Measurements from ENCODE around the gene CDKN1B.
"Not testable (repeated sequence)": the region's sequence is repeated elsewhere in the genome, so short reads cannot be mapped to it uniquely, and the experiment has no call there.

CDKN1B gene

DNA sequence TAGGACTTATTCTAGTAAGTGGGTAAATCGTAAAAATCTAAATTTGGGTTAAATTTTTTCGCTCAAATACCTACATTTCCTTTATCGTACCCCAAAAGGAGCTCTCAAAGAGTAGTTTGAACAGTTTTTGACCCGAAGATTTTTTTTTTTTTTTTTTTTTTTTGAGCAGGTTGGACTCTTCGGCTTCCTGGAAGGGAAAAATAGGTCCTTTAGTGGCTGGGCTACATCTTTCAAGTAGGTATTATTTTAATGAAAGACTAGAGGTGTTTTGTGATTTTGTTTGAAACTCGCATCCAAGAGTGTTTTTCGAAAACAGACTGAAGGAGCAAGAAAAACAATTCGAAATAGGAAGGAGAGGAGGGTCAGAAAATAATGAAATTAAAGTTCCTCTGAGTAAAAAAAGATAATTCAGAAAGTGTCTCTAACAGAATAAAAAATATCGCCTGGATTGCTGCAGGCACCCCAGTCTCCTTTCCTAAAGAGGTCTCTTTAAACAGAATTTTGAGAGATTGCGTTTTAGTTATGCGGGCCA lies 6.0 kb downstream of the CDKN1B start:
- H3K4me3 ChIP-seq (ENCODE audit: low read depth, low read length): peak overlapping the region; percentile 78

DNA sequence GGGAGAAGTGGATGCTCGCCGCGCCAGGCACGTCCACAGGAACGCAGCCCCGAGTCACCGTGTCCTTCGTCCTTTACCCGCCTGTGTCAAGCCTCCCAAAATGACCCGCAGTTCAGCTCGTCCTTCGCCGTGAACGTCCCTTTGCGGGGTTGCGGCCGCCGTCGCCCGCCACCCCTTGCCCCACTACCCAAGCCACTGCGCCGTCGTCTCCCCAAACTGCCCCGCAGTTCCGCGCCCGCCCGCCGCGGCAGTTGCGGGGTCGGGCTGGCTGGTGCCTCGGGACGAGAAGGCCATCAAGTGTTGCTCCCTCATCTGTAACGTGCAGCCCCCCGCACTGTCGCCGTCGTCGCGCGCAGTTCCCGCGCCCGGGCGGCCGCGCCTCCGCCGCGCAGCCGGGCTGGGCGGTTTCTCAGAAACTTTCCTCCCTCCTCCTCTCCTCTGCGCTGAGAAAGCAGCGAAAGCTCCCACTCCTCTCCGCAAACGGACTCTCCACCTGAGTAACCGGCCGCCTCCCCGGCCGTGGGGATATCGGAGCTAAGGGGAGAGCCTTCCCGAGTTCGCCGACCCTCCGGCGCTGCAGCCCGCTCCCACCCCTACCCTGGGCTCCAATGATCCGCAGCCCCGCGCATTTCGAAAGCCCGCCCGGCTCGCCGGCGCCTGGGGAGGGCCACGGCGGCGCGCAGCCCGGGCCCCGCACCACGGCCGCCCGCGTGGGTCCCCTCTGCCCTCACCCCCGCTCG lies 6.7 kb downstream of the CDKN1B start:
- H3K4me3 ChIP-seq (ENCODE audit: low read depth, low read length): peak overlapping the region; percentile 78

DNA sequence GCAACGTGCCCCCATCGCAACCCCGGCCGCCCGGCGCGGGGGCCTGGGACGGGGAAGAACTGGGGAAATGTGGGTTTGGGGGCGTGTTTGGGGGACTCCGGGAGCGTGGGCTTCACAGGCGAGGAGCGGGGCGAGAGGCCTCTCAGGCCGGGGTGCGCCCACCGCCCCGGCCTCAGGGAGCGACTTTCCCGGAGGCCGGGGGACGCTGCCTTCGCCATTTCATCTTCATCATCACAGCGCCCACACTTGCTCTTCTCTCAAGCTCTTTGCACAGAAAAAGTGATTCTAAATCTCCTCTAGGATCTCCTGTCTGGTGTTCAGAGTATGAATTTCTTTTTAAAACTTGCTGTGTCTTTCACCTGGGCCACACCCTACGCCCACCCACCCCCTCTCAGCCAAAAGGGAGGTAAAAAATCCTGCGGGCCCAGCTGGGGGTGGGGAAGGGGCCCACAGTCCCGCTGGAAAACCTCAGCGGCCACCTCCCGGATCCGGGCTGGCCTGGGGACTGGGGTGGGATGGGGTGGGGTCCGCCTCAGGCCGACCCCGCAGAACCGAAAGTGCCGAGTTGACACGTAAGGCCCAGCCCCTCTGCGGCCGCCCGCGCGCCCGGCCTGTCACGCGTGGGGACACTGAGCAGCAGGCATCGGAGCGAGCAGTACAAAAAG lies 7.4 kb downstream of the CDKN1B start:
- peak overlapping the region; percentile 78 for H3K4me3 ChIP-seq (ENCODE audit: low read depth, low read length)

DNA sequence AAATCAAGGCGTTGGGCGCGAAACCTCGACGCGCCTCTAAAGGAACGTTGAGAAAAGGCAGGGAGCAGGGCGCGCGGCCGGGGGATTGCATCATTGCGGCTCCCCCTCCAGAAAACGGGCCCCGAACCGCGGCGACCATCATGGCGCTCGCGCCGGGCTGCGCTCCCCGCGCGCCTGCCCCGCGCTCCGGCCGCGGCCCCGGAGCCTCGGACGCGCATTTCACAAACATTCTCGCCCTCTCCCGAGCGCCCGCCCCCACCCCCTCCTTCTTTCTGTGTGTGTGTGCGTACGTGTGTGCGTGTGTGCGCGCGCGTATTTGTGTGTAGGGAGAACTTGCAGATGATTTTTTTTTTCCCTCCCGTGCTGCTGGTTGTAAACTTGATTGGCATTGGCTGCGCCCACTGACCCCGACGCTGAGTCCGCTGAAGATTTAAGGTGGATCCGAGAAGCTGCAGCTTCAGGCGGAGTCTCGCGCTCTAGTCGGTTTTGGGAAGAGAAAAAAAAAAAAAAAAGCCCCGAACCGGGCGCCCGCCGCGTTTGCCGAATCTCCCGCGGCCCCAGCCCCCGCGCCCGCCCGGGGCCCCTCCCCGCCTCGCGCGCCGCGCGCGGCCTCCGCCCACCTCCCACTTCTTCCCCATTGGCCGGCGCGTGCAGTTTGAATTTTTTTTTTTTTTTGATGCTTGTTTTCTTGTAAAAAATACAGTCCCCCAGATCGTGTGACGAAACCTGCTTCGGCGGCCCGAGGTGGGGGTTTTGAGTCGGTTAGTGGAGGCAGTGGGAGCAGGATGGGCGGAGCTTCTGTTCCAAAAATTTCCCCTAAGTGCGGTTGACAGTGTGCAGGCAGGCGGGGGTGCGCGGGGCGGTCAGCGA lies 8.2 kb downstream of the CDKN1B start:
- peak overlapping the region; percentile 78 for H3K4me3 ChIP-seq (ENCODE audit: low read depth, low read length)

DNA sequence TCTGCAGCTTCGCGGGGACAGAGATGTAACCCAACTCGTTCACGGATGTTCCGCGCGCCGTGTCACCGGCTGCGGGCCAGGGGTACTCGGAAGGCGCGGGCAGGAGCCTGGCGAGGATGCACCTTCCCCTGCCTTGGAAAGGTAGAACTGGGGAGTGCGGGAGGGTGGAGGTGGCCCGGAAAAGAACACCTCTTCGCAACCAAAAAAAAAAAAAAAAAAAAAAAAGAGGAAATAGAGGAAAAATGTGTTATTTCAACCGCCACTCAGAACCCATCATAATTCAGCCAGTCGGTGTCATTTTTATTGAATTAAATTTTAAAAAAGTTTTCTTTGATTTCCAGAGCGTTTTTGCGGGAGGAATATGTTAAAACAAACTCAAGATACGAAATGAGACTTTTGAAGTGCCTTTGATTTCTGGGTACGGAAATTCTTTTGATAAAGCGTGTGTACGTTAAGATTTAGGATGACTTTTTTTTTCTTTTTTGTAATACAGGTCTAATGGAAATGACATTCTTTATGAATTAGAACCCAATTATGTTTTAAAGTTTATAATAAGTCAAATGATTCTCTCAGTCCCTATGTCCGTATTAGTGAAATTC lies 8.9 kb downstream of the CDKN1B start:
- peak overlapping the region; percentile 78 for H3K4me3 ChIP-seq (ENCODE audit: low read depth, low read length)

DNA sequence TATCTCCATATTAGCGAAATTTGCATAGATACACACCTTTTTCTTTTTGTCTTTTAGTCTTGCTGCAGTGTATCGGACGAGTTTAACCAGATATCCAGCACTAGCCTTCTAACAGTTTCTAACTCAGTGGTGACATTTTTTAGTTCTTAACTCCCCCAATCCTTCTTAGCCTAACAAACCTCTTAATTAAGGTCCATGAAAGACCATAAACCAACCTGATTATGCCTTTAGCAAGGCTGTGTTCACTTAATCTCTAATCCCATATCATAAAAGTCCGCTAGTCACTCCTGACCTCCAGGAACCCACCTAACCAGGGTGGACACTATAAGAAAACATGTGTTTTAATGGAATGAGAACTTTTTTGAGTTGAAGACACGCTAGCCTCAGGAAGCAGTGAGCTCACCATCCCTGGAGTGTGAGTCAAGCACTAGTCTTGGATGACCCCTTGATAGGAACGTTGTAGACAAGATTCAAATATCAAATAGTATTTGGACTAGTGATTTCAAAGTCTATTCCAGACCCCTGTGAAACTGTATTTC lies 9.5 kb downstream of the CDKN1B start:
- H3K4me3 ChIP-seq (ENCODE audit: low read depth, low read length): peak overlapping the region; percentile 78

DNA sequence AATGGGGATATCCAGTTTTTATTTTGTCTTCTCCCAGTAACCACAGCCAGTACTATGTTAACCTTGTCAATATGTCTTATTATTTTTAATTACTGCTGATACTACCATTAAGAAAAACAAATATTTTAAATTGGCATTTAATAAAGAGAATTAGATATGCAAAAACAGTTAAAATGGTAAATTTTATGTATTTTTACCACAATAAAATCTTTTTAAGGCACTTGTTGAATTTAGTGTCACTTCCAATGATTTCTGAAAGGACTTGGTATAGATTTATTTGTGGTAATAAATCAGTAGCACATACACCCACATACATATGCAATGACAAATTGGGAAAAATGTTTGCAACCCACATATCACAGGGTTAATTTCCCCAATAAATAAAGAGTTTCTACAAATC lies 14.0 kb downstream of the CDKN1B start:
- no peak overlapping the region for H3K4me3 ChIP-seq (ENCODE audit: low read depth, low read length)

DNA sequence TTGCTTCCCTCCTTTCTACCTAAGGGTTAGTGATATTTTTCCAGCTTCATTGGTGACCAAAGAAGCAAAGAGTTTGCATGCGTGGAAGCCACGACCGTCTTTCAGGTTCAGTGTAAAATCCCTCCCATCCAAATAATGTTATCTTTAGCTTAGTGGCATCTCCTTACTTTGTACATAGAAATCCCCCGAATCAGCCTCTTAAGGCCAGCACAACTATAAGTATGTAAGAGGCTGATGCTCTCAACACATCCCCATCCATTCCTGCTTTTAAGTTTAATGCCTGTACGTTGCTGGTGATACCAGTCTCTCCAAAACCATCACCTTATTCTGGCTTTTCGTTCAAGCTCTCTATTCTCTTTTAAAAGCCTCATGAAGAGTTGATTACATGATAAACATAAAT lies 14.6 kb downstream of the CDKN1B start:
- H3K4me3 ChIP-seq (ENCODE audit: low read depth, low read length): no peak overlapping the region

DNA sequence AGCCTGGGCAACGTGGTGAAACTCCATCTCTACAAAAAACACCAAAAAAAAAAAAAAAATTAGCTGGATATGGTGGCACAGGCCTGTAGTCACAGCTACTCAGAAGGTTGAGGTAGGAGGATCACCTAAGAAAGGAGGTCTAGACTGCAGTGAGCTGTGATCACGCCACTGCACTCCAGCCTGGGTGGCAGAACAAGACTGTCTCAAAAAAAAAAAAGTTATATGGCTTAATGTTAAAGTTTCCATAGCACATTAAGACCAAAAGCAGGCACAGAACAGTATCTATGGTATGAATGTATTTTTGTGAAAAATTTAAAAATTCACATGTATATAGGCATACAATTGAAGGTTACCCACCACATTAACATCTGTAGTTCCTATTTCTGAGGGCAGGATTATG lies 15.9 kb downstream of the CDKN1B start:
- no peak overlapping the region for H3K4me3 ChIP-seq (ENCODE audit: low read depth, low read length)

DNA sequence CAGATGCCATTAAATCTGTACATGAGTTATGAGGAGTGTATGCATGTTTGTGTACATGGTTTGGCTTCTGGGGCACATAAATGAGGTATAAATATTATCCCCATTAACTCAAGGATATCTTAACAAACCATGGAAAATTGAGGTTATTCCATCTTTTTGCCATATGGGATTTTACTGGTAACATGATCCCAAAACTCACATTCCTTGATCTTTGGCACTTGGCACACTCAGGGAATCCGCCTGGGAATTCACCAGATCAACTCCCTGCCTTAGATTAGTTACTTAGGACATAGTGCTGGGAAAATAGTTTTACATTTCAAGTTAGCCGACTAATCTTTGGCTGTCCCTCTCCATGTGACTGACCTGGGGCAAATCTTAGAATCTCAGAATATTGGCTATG lies 16.9 kb downstream of the CDKN1B start:
- H3K4me3 ChIP-seq (ENCODE audit: low read depth, low read length): no peak overlapping the region

DNA sequence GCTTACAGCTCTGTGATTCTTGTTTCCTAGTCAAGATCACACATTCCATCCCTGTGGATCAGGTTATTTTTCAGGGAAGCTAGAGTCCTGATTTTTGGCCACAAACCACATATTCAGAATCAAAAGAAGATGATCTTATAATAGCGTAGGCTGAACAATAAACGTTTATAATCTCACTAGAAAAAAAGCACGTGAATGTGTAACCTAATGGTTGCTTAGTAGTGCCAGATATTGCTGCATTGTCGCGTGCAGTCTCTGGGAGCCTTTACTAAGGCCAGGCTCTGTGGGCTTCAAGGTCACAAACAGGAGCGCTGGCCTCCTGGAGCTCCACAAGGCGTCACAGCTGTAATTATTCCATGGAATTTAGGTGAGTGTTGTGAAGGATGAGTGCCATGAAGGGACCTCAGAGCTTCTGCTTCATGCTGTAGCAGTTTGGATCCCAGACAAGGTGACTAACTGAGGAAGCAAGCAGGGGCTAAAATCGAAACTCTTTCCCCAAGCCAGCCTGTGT lies 17.4 kb downstream of the CDKN1B start:
- H3K4me3 ChIP-seq (ENCODE audit: low read depth, low read length): no peak overlapping the region

DNA sequence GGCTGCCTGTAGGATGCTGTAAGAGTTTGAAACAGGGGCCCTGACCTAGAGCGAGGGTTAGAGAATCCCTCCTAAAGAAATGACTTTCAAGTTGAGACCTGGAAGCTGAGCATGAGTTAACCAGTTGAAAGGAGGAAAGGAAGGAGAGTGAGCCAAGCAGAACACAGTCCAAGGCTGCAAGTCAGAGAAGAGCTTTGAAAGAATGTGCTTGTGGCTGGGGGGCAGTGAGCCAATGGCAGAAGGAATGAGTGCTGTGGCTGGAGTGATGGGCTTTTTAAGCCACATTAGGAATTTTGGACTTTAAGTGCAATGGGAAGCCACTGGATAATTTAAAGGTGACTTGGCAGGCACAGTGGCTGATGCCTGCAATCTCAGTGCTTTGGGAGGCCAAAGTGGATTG lies 18.1 kb downstream of the CDKN1B start:
- no peak overlapping the region for H3K4me3 ChIP-seq (ENCODE audit: low read depth, low read length)

DNA sequence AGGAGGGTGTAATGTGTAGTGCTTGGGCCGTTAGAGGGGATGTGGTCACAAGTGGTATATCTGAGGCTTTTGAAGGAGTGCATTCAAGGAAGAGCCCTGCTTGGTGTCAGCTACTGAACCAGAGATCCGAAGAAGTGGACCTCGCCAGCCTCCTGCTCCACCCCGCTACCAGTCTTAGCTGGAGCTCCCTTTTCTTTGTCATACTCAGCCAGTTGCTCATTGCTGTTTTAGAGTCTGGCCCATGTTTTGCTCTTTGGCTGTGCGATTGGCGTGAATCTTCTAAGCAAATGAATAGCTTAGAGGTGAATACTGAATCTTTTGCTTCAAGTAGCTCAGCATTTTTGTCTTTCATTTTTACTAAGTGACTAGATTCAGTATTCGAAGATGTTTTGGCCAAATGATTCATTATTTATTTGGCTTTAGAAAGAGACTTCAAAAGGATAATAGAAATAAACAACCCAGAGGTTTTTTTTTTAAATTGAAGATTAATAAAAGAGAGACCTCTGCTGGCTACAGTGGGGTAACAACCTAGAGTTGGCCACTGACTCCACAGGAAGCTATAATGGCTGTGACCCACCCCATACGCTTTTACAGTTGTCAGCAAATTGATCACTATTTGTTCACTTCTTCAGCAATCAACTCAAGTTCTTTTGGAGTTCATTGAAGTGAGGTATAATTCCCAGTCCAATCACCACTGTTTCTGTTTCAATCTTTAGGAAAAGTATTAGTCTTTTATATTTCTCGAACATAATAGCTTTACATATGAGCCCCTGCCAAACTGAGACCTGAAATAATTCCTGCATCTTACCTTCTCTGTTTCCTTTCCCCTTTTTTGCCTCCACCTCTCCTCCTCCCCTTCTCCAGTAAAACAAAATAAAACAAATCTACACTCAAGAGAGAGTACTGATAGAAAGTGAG lies 19.9 kb downstream of the CDKN1B start:
- H3K4me3 ChIP-seq (ENCODE audit: low read depth, low read length): no peak overlapping the region

DNA sequence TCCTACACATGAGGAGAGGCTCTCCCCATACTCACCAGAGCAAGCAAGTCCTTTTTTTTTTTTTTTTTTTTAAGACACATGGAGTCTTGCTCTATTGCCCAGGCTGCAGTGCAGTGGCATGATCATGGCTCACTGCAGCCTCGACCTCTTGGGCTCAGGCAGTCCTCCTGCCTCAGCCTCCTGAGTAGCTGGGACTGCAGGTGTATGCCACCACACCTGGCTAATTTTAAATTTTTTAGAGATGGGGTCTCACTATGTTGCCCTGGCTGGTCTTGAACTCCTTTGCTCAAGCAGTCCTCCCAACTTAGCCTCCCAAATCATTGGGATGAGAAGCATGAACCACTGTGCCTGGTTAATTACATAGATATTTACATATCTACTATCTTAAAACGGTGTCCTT lies 21.0 kb downstream of the CDKN1B start:
- not testable (repeated sequence) for H3K4me3 ChIP-seq (ENCODE audit: low read depth, low read length)

DNA sequence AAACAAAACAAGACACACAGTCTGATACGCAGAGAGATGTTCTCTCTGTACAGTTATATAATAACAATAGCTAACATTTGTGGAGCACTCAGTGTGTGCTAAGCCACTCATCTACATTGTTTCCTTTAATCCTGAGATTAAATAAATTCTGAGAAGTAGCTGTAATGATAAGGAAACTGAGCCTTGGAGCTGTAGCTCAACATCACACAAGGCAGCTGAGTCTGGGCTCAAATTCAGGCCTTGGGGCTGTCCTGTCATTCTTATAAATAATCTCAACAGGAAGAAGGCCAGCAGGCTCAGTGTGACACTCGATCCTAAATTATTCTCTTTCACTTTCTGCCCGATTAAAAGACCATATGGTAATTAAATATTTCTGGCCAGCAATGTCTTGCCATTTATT lies 24.5 kb downstream of the CDKN1B start:
- H3K4me3 ChIP-seq (ENCODE audit: low read depth, low read length): no peak overlapping the region

DNA sequence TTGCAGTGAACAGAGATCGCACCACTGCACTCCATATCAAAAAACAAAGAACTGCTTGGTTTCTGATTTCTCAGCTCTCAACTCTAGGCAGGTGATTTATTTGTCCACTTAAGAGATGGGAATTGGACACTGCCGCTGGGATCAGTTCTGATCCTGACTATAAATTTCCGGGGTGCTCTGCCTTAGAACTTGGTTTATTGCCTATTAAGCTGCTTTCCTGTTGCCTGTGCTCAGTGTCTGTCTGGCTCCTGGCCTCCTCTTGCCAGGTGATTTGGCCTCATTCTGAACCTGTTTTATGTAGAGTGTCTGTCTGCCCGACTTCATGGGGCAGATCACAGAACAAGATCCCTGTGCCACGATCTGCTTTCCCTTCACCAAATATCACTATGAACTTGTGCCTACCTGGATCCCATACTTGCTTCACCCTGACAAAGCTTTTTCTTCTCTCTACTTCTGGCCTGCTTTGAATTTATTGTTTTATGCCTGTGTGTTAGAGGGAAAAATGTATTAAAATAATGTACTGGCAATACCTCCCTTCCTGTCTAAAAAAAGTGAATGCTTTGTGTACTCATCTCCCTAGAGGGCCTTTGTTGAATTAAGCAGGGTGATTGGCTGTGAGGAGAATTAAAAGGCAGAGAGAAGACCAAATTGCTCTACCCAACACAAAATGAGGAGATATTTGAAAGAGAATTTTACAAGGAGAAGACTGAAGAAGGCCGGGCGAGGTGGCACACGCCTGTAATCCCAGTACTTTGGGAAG lies 27.6 kb downstream of the CDKN1B start:
- H3K4me3 ChIP-seq (ENCODE audit: low read depth, low read length): no peak overlapping the region

DNA sequence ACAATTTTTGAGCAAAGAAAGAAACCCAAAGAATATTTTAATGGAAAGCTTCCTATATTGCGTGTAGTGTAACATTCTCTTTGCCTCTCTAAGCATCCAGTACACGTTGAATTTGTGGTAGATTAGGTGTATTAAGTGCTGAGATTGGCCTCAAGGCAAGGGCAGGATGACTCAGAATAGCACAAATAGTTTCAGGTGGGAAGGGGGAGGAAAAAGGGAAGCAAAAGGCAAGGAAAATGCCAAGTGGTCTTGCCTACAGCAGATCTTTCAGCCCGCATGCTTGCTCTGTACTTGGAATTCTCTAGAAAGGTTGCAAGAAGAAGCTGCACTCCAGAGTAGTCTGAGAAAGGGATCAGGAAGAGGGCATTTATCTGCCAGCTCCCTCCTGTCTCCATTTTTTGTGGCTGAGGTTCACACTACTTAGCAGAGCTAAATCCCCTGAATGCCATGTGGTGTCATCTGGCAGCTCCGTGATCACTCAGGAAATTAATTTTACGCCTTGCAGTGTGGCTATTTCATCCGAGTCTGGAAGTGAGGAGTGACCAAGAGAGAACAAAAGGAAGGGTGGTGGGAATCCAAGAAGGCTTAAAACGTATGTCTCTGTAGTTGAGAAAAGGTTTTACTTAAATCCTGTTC lies 28.5 kb downstream of the CDKN1B start:
- no peak overlapping the region for H3K4me3 ChIP-seq (ENCODE audit: low read depth, low read length)

DNA sequence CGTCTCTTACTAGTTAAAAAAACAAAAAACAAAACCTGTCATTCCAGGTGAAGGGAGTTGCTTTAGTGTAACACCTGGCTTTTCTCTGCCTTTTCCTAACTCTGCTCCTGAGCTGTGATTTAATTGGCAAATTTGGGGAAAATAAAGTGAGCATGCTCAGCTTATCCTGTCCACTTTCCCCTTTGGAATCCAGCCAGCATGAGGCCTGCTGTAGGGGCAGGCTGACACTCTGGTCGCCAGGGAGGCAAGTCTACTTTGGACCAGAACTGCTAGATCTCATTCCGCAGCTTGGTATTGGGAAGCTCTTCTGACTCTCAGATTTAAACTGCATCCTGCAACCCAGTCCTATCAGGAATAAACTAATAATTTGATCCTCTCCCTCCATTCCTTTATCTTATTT lies 30.1 kb downstream of the CDKN1B start:
- H3K4me3 ChIP-seq (ENCODE audit: low read depth, low read length): no peak overlapping the region

Measured in iPS-11a (cell line).